HG03571 (cell line): Measurements from ENCODE around the gene JAZF1.

Experiments
- ATAC-seq: cut with Tn5 transposase; IDR thresholded peaks from one replicate; pipeline ENCODE4 v1.9.1; 2021; ENCODE audit not compliant: unreplicated experiment

Gene JAZF1

DNA sequence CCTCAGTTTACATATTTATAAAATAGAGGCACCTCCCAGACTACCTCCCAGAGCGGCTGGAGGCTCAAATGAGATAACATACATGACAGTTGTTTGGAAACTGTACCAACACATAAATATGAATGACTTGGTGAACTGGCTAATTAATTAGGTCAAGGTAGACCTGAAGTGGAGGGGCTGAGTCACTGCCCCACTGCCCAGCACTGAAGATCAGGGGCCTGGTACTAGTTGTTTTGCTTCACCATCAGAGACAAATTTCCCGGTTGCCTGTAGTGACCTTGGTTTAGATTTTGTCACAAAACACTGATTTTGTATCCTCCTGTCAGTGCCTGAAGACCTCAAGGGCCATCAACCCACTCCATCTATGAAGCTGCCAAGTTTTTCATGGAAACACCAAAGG, 41.8 kb downstream of the JAZF1 start:
- ATAC-seq, result no peak

- ATAC-seq, result no peak
Observed at GRCh38 chr7:28137463-28137862, 43.1 kb downstream of the JAZF1 start.

DNA sequence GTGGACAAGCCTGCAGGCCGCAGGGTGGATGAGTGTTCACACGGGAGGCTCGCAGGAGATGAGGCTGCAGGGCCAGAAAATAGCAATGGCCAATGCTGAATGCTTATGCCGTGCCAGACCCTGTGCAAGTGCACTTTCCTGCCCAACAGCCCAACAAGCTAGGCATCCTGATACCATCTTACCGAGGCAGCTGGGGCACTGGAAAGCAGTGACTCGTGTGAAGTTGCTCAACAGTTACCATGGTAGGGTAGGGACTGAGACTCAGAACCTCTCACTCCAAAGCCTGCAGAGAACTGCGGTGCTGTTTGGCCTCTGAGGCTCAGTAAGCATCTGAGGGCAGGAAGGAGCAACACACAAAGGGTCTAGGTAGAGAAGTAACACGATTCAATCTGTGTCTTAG, 43.7 kb downstream of the JAZF1 start:
- no peak for ATAC-seq

GRCh38 chr7:28136420-28136819, 44.2 kb downstream of the JAZF1 start:
- no peak for ATAC-seq

GRCh38 chr7:28135760-28136159, 44.8 kb downstream of the JAZF1 start:
- no peak for ATAC-seq

DNA sequence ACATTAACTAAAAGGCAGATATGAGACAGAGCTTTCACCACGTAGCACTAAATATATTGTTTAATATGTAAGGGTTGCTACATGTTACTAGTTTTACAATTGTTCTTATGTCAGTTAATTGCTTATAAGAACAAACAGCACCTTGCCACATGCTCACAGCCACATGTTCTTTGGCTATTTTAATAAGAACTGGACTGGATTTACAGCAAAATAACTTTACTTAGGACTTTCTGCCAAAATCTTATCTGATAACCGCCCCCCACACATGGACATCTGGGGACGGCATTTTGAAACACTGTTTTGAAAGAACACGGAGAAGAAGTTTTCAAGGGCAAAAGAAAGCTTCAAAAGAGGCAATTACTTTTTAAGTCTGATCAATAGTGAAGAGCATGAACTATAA, 45.3 kb downstream of the JAZF1 start:
- no peak for ATAC-seq

- no peak for ATAC-seq
Observed at GRCh38 chr7:28133872-28134271, 46.7 kb downstream of the JAZF1 start.

DNA sequence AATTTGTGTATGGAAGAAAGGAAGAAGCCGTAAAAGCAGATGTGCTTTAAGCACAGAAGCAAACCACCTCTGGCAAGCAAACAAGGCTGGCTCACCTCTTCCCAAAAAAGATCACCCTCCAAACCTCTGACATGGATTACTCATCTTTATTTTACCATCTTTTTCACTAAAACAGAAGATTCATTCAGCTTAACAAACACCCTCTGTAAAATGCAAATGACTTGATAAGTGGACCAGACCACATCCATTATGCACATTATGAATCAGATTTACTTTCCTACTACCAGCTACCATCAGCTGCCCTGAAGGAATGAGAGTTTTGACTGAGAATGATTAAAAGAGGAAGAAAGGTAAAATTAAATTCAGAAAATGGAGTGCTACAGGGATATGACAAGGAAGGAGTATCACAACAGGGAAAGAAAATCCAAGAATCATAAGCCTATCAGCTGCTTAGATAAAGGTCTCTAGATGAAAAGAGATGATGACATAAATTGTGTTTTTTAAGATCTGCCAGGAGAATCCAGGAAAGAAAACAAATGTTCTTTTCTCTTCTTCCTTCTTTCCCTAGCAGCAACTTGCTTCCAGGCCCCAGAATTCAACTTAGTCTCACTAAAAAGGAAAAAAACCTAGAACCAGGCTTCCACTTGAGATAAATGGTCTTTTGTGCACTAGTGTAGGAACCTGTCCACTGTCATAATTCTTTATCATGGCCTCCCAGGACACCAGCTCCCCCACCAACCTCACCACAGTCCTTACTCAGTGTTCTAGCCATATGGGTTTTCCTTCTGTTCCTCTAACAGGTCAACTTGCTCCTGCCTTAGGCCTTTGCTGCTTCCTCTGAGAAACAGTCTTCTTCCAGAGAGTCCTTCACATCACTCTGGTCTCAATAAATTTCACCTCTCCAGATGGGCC, 47.4 kb downstream of the JAZF1 start:
- ATAC-seq, result no peak

DNA sequence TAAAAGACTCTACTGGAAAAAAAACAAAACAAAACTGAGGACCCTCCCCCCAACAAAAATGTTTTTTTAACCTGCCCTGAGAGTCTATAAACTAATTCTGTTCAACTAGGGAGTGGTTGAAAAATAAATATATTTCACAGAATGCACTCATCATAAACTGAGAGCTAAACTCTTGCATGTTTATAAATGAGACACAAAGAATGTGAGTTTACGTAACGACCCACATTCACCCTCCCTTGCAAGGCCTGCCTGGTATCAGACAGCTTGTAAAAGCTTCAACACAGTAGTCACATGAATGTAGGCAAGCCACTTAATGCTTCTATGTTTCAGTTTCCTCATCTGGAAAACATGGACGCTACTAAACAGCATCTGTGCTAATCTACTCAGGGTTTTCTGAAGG, 50.3 kb downstream of the JAZF1 start:
- ATAC-seq, result no peak

- ATAC-seq, result no peak
Observed at GRCh38 chr7:28128608-28129007, 52.0 kb downstream of the JAZF1 start.

DNA sequence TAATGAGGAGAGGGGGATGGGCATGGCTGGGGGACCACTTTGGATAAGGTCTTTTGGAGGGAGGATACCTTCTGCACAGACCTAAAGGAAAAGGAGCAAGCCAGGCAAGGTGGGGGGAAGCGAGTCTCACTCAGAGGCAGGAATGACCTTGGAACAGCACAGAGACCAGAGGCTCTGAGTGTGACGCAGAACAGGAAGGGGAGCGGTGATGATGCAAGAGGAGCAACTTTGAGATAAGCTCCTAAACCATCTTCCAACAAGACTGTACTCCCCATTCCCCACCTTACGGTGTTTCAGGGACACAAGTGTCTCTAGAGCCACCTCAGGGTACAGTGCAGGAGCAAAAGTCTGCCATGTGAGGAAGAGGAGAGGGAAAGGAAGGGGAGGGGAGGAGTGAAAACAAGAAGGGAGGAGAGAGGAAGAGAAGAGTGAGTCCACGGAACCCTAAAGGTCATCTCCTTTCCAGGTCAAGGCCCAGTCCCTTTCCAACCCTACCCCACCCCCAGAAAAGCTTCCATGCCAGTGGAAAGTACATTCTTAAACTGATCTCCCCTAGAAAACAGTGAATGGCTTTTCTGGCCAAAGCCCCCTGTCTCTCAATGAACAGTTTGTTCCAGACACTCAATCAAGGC, 54.1 kb downstream of the JAZF1 start:
- ATAC-seq, result no peak

- no peak for ATAC-seq
Observed at GRCh38 chr7:28125431-28126409, 54.9 kb downstream of the JAZF1 start.

- ATAC-seq, result no peak
Observed at GRCh38 chr7:28124413-28124812, 56.2 kb downstream of the JAZF1 start.

- ATAC-seq, result no peak
Observed at GRCh38 chr7:28123752-28124151, 56.8 kb downstream of the JAZF1 start.

DNA sequence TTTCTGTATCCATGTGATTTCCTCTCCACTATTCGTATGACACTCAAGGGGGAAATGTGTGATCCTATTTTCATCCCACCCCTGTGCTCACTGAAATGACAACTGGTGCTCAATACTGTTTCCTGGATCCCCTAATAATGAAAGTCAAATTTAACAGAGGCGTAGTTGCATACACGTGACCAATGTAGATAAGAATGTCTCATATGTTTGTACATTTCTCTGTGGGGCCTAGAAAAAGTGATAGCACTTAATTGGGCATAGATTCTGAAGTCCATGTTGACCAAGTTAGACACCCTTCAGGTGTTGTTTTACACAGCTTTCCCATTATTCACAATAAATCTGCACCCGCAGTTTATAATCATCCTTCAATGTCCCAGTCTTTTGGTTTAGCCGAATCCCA, 59.1 kb downstream of the JAZF1 start:
- no peak for ATAC-seq

DNA sequence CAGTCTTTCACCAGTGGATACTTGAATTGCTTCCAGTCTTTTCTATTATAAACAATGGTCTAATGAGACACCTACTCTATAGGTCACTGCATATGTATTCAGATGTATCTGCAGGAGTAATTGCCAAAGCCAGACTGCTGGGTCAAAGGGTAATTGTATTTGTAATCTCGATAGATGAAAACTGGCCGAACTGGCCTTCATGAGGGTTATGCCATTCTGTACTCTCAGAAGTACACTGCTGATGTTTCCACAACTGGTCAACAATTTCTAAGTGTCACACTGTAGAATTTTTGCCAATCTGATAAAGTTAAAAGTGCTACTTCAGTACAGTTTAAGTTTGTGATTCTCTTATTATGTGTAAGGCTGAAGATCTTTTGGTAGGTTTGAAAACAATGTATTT, 64.6 kb downstream of the JAZF1 start:
- no peak for ATAC-seq

GRCh38 chr7:28115261-28115660, 65.3 kb downstream of the JAZF1 start:
- no peak for ATAC-seq

DNA sequence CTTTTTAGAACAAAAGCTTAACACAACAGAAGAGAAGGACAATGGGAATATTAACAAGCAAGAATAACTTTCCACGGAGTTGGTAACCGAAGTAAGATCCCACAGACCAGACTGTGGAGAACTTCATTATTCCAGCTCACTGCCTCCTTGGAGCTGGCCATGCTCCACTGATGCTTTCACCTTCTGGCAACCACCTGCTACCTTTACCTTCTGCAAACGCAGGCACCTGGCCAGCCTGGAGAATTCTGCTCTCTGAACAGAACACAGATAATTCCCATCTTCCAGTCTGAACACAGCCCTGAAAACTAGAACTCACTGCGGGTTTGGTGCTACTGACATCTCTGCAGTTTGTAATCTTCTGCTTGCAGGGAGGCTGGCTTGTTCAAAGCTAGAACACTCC, 66.5 kb downstream of the JAZF1 start:
- ATAC-seq, result no peak

DNA sequence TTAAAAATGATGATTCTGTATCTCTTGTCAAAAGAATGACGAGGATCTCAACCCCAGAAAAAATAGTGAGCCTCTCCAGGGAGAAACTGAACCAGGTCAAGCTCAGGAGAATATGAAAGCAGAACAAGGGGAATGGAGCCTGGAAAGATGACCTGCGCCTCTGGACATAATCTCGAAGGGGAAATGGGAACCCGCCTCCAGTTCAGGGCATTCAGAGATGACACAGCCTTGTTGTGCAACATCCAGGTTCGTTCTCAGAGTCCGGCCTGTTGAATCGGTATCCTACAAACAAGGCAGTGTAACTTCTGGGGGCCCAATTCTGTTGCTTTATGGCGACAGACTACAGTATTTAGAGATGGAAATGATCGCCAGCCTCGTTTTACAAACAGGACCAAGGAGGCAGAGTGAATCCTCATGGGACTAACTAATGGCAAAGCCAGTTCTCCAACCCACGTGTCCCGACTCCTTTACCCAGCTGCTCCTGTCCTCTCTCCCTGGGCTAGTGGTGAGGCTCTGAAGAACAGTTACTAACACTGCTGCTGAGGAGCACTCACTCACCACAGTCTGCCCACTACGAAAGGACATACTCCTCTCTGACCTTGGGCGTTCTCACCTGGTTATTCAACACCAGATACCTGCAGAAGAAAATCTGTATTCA, 67.6 kb downstream of the JAZF1 start:
- ATAC-seq, result no peak

GRCh38 chr7:28112467-28112866, 68.1 kb downstream of the JAZF1 start:
- ATAC-seq, result no peak

DNA sequence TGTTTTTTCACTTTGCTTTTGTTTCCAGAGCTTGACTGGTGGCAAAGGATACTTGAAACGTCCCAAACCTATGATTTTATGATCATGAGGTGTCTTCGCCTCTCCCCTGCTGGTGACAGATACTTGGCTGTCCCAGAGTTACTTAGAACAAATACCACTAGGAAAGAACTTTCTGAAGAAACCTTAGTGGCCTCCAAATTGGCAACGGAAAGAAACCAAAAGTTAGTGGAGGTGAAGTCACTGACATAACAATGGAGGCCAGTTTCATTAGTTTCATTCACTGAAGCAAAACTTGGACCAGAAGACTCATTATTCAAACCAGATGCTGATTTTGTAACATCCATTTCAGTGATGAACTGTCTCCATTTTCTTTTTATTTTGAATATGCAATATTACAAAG, 68.6 kb downstream of the JAZF1 start:
- ATAC-seq, result no peak
